SK-N-MC (cell line): ENCODE data around the gene RGS6.

Source experiments
- EZH2 ChIP-seq: fragments of 200-600 bp; sonication (generic); IDR thresholded peaks from one replicate; pipeline ENCODE4 v1.6.1; 2017; ENCODE audit warnings: antibody characterized with exemption
- POLR2AphosphoS5 ChIP-seq: IDR thresholded peaks from 2 replicates; pipeline ENCODE4 v1.6.1; 2012; ENCODE audit warnings: mild to moderate bottlenecking, low read depth, low read length, borderline replicate concordance

- TF ChIP-seq EZH2 (no peak), POLR2AphosphoS5 (no peak)
Measured at GRCh38 chr14:71996610-71997009, 64.4 kb downstream of the RGS6 start.
